ENCODE data around the gene STARD3. TPM values are rescaled to one million over a fixed set of nuclear protein-coding genes. Genes with fewer than 3 reads are reported as not detected.

The STARD3 gene
- total RNA-seq, 1 donor from 2014 or later = 58.2 TPM

DNA sequence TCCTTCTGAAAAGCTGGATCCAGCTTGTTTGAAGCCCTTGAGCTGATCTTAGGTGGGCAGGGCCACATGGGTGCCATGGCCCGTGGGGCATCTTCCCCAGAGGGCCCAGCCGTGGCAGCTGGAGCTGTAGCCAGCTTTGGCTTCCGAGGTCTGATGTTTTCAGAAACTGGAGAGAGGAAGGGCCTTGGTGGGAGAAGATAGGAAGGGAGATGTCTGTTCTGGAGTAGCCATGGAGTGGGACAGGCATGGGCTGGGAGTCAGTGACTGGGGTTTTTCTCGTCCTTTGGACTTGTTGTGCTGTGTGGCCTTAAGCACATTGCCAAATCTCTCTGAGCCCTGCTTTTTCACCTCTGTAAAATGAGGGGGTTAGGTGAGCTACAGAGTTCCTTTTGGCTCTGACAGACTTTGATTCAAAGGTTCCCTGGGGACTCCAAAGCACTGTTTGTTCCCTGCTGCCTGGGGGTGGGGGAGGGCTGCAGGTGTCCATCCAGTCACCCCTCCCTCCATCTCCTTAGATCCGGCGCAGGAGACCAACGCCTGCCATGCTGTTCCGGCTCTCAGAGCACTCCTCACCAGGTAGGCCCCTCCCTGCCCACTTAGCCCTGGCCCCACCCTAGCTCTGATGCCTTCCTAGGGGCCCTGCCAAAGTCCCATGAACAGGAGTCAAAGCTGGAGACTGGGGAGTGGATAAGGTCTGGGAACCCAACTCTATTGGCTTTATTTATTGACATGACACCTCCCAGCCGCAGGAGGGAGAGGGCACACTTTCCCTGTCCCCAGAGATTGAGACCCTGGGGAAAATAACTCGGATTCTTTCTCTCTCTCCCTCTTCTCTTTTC, 8.1 kb upstream of the STARD3 start:
- no peaks in the 10 kb centered on the region for H3K36me3 Mint-ChIP-seq (ENCODE audit: low read depth)
- CTCF ChIA-PET = interaction anchor here (0.9 to 1.2 kb wide), 2 partner anchors 25 kb away, joined by 3 to 4 read pairs; no protein-coding TSS in a partner anchor
- H3K4me1 Mint-ChIP-seq = peaks cover 9% of the 10 kb centered on the region
- no peaks in the 10 kb centered on the region for H3K9me3 Mint-ChIP-seq
- TF ChIP-seq, protein P1, sequence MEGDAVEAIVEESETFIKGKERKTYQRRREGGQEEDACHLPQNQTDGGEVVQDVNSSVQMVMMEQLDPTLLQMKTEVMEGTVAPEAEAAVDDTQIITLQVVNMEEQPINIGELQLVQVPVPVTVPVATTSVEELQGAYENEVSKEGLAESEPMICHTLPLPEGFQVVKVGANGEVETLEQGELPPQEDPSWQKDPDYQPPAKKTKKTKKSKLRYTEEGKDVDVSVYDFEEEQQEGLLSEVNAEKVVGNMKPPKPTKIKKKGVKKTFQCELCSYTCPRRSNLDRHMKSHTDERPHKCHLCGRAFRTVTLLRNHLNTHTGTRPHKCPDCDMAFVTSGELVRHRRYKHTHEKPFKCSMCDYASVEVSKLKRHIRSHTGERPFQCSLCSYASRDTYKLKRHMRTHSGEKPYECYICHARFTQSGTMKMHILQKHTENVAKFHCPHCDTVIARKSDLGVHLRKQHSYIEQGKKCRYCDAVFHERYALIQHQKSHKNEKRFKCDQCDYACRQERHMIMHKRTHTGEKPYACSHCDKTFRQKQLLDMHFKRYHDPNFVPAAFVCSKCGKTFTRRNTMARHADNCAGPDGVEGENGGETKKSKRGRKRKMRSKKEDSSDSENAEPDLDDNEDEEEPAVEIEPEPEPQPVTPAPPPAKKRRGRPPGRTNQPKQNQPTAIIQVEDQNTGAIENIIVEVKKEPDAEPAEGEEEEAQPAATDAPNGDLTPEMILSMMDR (IDR thresholded peaks at IDR 0.05) = no peak
- peaks cover 33% of the 10 kb centered on the region for H3K27me3 Mint-ChIP-seq
- no peak for ATAC-seq (ENCODE audit: low read depth)
- intact Hi-C loops (cut with micrococcal nuclease) = loop anchor here (10.0 kb wide), 1 partner anchor 424 kb away; the partner anchor contains the start of gene RPL19
- DNase-seq = no peak
- no peak overlapping the region for H3K4me3 Mint-ChIP-seq
- H3K27ac Mint-ChIP-seq = no peak overlapping the region
- POLR2A ChIA-PET = interaction anchor here (0.7 kb wide), 3 partner anchors 10 to 101 kb away, joined by 3 to 6 read pairs (median 4); no protein-coding TSS in a partner anchor

DNA sequence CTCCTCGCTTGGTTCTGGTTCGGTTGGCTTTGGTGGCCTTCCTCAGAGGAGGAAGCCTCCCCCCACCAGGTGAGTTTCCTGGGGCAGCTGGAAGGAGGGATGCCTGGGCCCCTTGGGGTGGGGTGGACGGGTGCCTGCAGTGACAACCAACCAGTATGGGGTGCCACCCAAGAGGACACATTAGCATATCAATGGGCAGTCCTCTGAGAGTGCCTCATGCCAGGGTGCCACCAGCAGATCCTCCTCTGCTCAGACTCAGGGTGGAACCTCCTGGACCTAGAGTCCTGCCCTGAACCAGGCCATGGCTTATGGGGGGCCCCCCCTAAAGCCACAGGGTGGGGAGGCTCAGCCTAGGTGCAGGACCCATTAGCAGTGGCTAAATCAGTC, 7.5 kb upstream of the STARD3 start:
- ChIA-PET POLR2A (interaction anchor here (0.6 kb wide), 1 partner anchor 160 kb away, joined by 5 read pairs; no protein-coding TSS in a partner anchor), CTCF (interaction anchor here (1.2 kb wide), 1 partner anchor 24 kb away, joined by 3 read pairs; no protein-coding TSS in a partner anchor)
- TF ChIP-seq, protein P1 (IDR thresholded peaks at IDR 0.05) = no peak
- intact Hi-C loops (cut with micrococcal nuclease) = loop anchor here (10.0 kb wide), 1 partner anchor 425 kb away; the partner anchor contains the start of gene RPL19
- Mint-ChIP-seq H3K36me3 (ENCODE audit: low read depth) (no peaks in the 10 kb centered on the region), H3K4me3 (no peak overlapping the region), H3K27ac (no peak overlapping the region), H3K27me3 (peaks cover 33% of the 10 kb centered on the region), H3K9me3 (no peaks in the 10 kb centered on the region), H3K4me1 (peaks cover 13% of the 10 kb centered on the region)
- no peak for ATAC-seq (ENCODE audit: low read depth)
- DNase-seq = no peak

DNA sequence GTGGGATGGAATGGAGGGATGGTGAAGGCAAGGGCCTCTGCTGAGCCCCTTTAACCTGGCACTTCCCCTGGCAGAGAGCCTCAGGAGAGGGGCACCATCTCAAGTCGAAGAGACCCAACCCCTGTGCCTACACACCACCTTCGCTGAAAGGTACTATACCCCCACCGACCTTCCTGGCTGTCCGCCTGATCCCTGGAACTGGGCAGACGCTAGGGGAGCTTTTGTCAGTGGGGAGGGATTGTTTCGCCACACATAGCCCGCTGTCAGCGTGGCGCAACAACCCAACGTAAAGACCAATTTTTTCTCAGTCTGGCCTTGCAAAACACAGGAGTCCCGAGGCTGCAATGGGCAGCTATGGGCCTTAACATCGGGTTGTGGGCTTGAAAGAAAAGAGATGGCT, 7.0 kb upstream of the STARD3 start:
- peaks cover 33% of the 10 kb centered on the region for H3K27me3 Mint-ChIP-seq
- ATAC-seq (ENCODE audit: low read depth) (no peak), DNase-seq (no peak)
- no peaks in the 10 kb centered on the region for H3K9me3 Mint-ChIP-seq
- no peak overlapping the region for H3K4me3 Mint-ChIP-seq
- H3K36me3 Mint-ChIP-seq (ENCODE audit: low read depth) = no peaks in the 10 kb centered on the region
- CTCF ChIA-PET = interaction anchor here (1.2 to 1.3 kb wide), 2 partner anchors 9 to 24 kb away, joined by 3 read pairs; no protein-coding TSS in a partner anchor
- H3K27ac Mint-ChIP-seq = no peak overlapping the region
- H3K4me1 Mint-ChIP-seq = peaks cover 16% of the 10 kb centered on the region
- TF ChIP-seq, protein P1 (IDR thresholded peaks at IDR 0.05) = no peak
- intact Hi-C loops (cut with micrococcal nuclease) = loop anchor here (10.0 kb wide), 1 partner anchor 425 kb away; the partner anchor contains the start of gene RPL19
- POLR2A ChIA-PET = interaction anchor here (0.6 kb wide), 1 partner anchor 161 kb away, joined by 5 read pairs; no protein-coding TSS in a partner anchor

DNA sequence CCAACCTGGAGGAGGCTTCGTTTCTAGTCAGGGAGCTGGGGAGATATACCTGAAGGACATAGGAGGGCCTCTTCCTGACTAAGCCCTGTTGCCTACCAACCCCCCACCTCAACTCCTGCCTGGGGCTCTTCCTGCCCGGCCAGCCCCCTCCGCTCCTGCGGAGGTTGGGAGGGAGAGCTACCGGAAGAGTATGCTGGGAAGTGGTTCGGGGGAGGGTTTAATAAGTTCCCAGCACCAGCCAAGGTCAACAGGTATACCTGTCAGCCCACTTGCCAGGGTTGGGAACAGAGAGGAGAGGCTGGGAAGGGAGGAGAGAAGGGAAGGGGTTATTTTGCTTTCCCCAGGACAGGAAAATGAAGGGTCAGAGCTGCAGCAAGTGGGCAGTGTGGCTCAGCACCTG, 5.5 kb upstream of the STARD3 start:
- DNase-seq = no peak
- H3K9me3 Mint-ChIP-seq = no peaks in the 10 kb centered on the region
- CTCF ChIA-PET = interaction anchor here (1.3 to 1.6 kb wide), 2 partner anchors 10 to 22 kb away, joined by 4 to 6 read pairs; no protein-coding TSS in a partner anchor
- POLR2A ChIA-PET = no interaction called here
- no peak overlapping the region for H3K27ac Mint-ChIP-seq
- no peak for ATAC-seq (ENCODE audit: low read depth)
- peaks cover 18% of the 10 kb centered on the region for H3K4me1 Mint-ChIP-seq
- intact Hi-C loops (cut with micrococcal nuclease) = no loop called here
- H3K4me3 Mint-ChIP-seq = no peak overlapping the region
- no peaks in the 10 kb centered on the region for H3K36me3 Mint-ChIP-seq (ENCODE audit: low read depth)
- TF ChIP-seq, protein P1 (IDR thresholded peaks at IDR 0.05) = no peak
- peaks cover 18% of the 10 kb centered on the region for H3K27me3 Mint-ChIP-seq

All from activated B cell treated with CpG ODN at 0.5 μM for 24 hours (primary cell).